Measurements from ENCODE around the gene DCDC2C.

DCDC2C gene

GRCh38 chr2:3747032-3747654 is 43.8 kb downstream of the DCDC2C start:
- Histone ChIP-seq H3K4me3 (IDR thresholded peaks at IDR 0.05; ENCODE audit: insufficient read depth, low read depth, low read length) (no peak overlapping the region), H2AFZ (ENCODE audit: low read depth) (no peak overlapping the region), H4K20me1 (ENCODE audit: insufficient read depth) (no peaks in the 10 kb centered on the region), H3K36me3 (ENCODE audit: insufficient read depth) (no peaks in the 10 kb centered on the region), H3K4me2 (no peak overlapping the region), H3K27me3 (ENCODE audit: insufficient read depth, low read depth) (no peaks in the 10 kb centered on the region), H3K4me1 (ENCODE audit: low read depth, poor library complexity, severe bottlenecking) (no peaks in the 10 kb centered on the region), H3K79me2 (ENCODE audit: insufficient read depth, low read depth) (no peaks in the 10 kb centered on the region), H3K27ac (no peak overlapping the region), H3K9ac (no peak overlapping the region)
- TF ChIP-seq CTCF (conservative IDR thresholded peaks at IDR 0.05; ENCODE audit: low read depth, low read length) = no peak

GRCh38 chr2:3747826-3748225 is 44.5 kb downstream of the DCDC2C start:
- H3K9ac ChIP-seq = no peak overlapping the region
- no peaks in the 10 kb centered on the region for H3K79me2 ChIP-seq (ENCODE audit: insufficient read depth, low read depth)
- no peak overlapping the region for H3K4me2 ChIP-seq
- no peaks in the 10 kb centered on the region for H4K20me1 ChIP-seq (ENCODE audit: insufficient read depth)
- no peak overlapping the region for H3K4me3 ChIP-seq (IDR thresholded peaks at IDR 0.05; ENCODE audit: insufficient read depth, low read depth, low read length)
- H3K27ac ChIP-seq = no peak overlapping the region
- no peak overlapping the region for H2AFZ ChIP-seq (ENCODE audit: low read depth)
- no peaks in the 10 kb centered on the region for H3K27me3 ChIP-seq (ENCODE audit: insufficient read depth, low read depth)
- no peaks in the 10 kb centered on the region for H3K4me1 ChIP-seq (ENCODE audit: low read depth, poor library complexity, severe bottlenecking)
- TF ChIP-seq CTCF (conservative IDR thresholded peaks at IDR 0.05; ENCODE audit: low read depth, low read length) = no peak
- H3K36me3 ChIP-seq (ENCODE audit: insufficient read depth) = no peaks in the 10 kb centered on the region

GRCh38 chr2:3749201-3749600 is 45.8 kb downstream of the DCDC2C start:
- Histone ChIP-seq H3K36me3 (ENCODE audit: insufficient read depth) (no peaks in the 10 kb centered on the region), H2AFZ (ENCODE audit: low read depth) (no peak overlapping the region), H3K4me3 (IDR thresholded peaks at IDR 0.05; ENCODE audit: insufficient read depth, low read depth, low read length) (no peak overlapping the region), H3K79me2 (ENCODE audit: insufficient read depth, low read depth) (no peaks in the 10 kb centered on the region), H4K20me1 (ENCODE audit: insufficient read depth) (no peaks in the 10 kb centered on the region), H3K4me1 (ENCODE audit: low read depth, poor library complexity, severe bottlenecking) (no peaks in the 10 kb centered on the region), H3K27me3 (ENCODE audit: insufficient read depth, low read depth) (no peaks in the 10 kb centered on the region), H3K27ac (no peak overlapping the region), H3K9ac (no peak overlapping the region), H3K4me2 (no peak overlapping the region)
- no peak for TF ChIP-seq CTCF (conservative IDR thresholded peaks at IDR 0.05; ENCODE audit: low read depth, low read length)

- no peaks in the 10 kb centered on the region for H3K36me3 ChIP-seq (ENCODE audit: insufficient read depth)
- no peaks in the 10 kb centered on the region for H3K79me2 ChIP-seq (ENCODE audit: insufficient read depth, low read depth)
- H3K27ac ChIP-seq = no peak overlapping the region
- no peaks in the 10 kb centered on the region for H4K20me1 ChIP-seq (ENCODE audit: insufficient read depth)
- no peaks in the 10 kb centered on the region for H3K4me1 ChIP-seq (ENCODE audit: low read depth, poor library complexity, severe bottlenecking)
- H3K4me2 ChIP-seq = no peak overlapping the region
- H3K9ac ChIP-seq = no peak overlapping the region
- H3K4me3 ChIP-seq (IDR thresholded peaks at IDR 0.05; ENCODE audit: insufficient read depth, low read depth, low read length) = no peak overlapping the region
- H3K27me3 ChIP-seq (ENCODE audit: insufficient read depth, low read depth) = no peaks in the 10 kb centered on the region
- H2AFZ ChIP-seq (ENCODE audit: low read depth) = no peak overlapping the region
- TF ChIP-seq CTCF (conservative IDR thresholded peaks at IDR 0.05; ENCODE audit: low read depth, low read length) = no peak
Measured at GRCh38 chr2:3751251-3751650, 47.9 kb downstream of the DCDC2C start.
